Kidney (tissue), 14 donors: ENCODE results near the gene C6orf89. TPM values are rescaled to one million over a fixed set of nuclear protein-coding genes. Genes with fewer than 3 reads are reported as not detected.
A peak's percentile ranks its signal among the peaks of the same experiment; 100 is the strongest.

Experiments used
- DNase-seq, 5 donors: peaks; one replicate each; pipeline ENCODE4 v3.0.0-alpha.2; 2013 to 2020
- FAIRE-seq: peaks from 2 replicates; lab custom pipeline; 2012; peaks lifted over from hg19 to GRCh38; lab: Jason Lieb, UNC
- H3K27ac ChIP-seq, 2 donors: one replicate each; pipeline ENCODE4 v1.7.0; 2013; ENCODE audit warnings: low read depth in 2 of 2, low read length in 2 of 2, inconsistent platforms in 1 of 2
- H3K27me3 ChIP-seq: one replicate; pipeline ENCODE4 v1.7.1; 2013; ENCODE audit warnings: low read length, inconsistent platforms; ENCODE audit not compliant: control insufficient read depth, insufficient read depth
- H3K36me3 ChIP-seq, 3 donors: one replicate each; pipeline versions ENCODE4 v1.7.0 to v1.7.1; 2013; ENCODE audit warnings: low read length in 3 of 3, control low read depth in 1 of 3, inconsistent platforms in 1 of 3; ENCODE audit not compliant: insufficient read depth in 3 of 3, control insufficient read depth in 2 of 3
- H3K4me1 ChIP-seq, 3 donors: one replicate each; pipeline versions ENCODE4 v1.7.0 to v1.7.1; 2013; ENCODE audit warnings: low read length in 3 of 3, inconsistent platforms in 1 of 3, low read depth in 1 of 3; ENCODE audit not compliant: control insufficient read depth in 2 of 3, insufficient read depth in 2 of 3
- H3K4me3 ChIP-seq, 3 donors: one replicate each; pipeline versions ENCODE4 v1.7.0 to v1.8.1; 2013; ENCODE audit warnings: low read length in 3 of 3, control low read depth in 1 of 3, inconsistent platforms in 1 of 3
- H3K9ac ChIP-seq, 3 donors: one replicate each; pipeline versions ENCODE4 v1.7.0 to v1.7.1; 2013; ENCODE audit warnings: low read length in 3 of 3, control low read depth in 1 of 3, inconsistent platforms in 1 of 3
- H3K9me3 ChIP-seq, 3 donors: one replicate each; pipeline versions ENCODE4 v1.7.0 to v1.7.1; 2013; ENCODE audit warnings: low read length in 3 of 3, control low read depth in 1 of 3, inconsistent platforms in 1 of 3; ENCODE audit not compliant: control insufficient read depth in 2 of 3, insufficient read depth in 1 of 3
- CTCF ChIP-seq: IDR thresholded peaks from 3 replicates; pipeline ENCODE4 v1.5.1; 2012; ENCODE audit warnings: mild to moderate bottlenecking, moderate library complexity, borderline replicate concordance; ENCODE audit not compliant: insufficient read depth; ENCODE audit errors: extremely low read depth
- intact Hi-C: fragments of 100-400 bp; cut with DNase I; formaldehyde crosslinking; loops from one replicate; pipeline ENCODE4 v1.11.1; 2022
- polyA plus RNA-seq: library from polyadenylated mRNA; stranded (reverse); fragments of 350-450 nt; fragmentation: Illumina TruSeq; extraction: RNeasy Lipid Tissue Mini Kit (QIAGEN cat#74804); gene quantifications from one replicate; pipeline ENCODE4 v1.2.3, GENCODE V29; 2014; ENCODE audit warnings: low read depth, low replicate concordance; ENCODE audit not compliant: insufficient read depth
- total RNA-seq: library from RNA; stranded (reverse); fragmentation: NEBNext Ultra II Directional; extraction: Animal tissue kit (Norgen Biotek cat#: 25700); gene quantifications from one replicate; pipeline ENCODE4 v1.2.1, GENCODE V29; 2021
- donor health status: control.
- donor health status: control.
- donor health status: control.
- donor health status: control.
- donor health status: control.
- donor health status: DM: yes; HTN: yes; CAD: no.
- donor health status: Normal renal cell carcinoma (clear cell type).

C6orf89 gene
- total and polyA plus RNA-seq, 2 donors from 2014 or later: 25.7 to 72.4 TPM

GRCh38 chr6:36847152-36847551 is 38.6 kb upstream of the C6orf89 start:
- no peak for FAIRE-seq
- intact Hi-C loops: no loop called here

GRCh38 chr6:36847991-36848390 is 37.8 kb upstream of the C6orf89 start:
- Histone ChIP-seq H3K27me3 (no peaks in the 10 kb centered on the region), H3K9me3 (no peaks in the 10 kb centered on the region), H3K36me3 (no peaks in the 10 kb centered on the region), H3K27ac (no peak overlapping the region), H3K9ac (peak overlapping the region in 1 of 3 donors; percentile 22), H3K4me3 (no peak overlapping the region), H3K4me1 (peaks cover 0 to 12% (median 5%) of the 10 kb centered on the region in 3 donors)
- TF ChIP-seq CTCF: no peak
- FAIRE-seq: no peak
- intact Hi-C loops: no loop called here
- DNase-seq: no peak

More at GRCh38 chr6:36847152-36847551, 38.6 kb upstream of the C6orf89 start:
- DNase-seq: no peak
- no peak for TF ChIP-seq CTCF
- Histone ChIP-seq H3K9me3 (no peaks in the 10 kb centered on the region), H3K4me3 (no peak overlapping the region), H3K36me3 (no peaks in the 10 kb centered on the region), H3K27me3 (no peaks in the 10 kb centered on the region), H3K9ac (no peak overlapping the region), H3K27ac (no peak overlapping the region), H3K4me1 (peaks cover 0 to 12% (median 5%) of the 10 kb centered on the region in 3 donors)

- Histone ChIP-seq H3K4me3 (peak overlapping the region in 1 of 3 donors; percentile 30), H3K27me3 (no peaks in the 10 kb centered on the region), H3K27ac (no peak overlapping the region), H3K9ac (peak overlapping the region in 1 of 3 donors; percentile 22), H3K9me3 (no peaks in the 10 kb centered on the region), H3K4me1 (peaks cover 0 to 9% (median 5%) of the 10 kb centered on the region in 3 donors), H3K36me3 (no peaks in the 10 kb centered on the region)
- TF ChIP-seq CTCF: no peak
- FAIRE-seq: no peak
- peak in 4 of 5 donors; percentile 85 to 91 (median 90) for DNase-seq
- intact Hi-C loops: no loop called here
These were observed 36.9 kb upstream of the C6orf89 start for GRCh38 chr6:36848658-36849441.
